ENCODE results near the gene MSANTD3. TPM values are rescaled to one million over a fixed set of nuclear protein-coding genes. Genes with fewer than 3 reads are reported as not detected.

The MSANTD3 gene
- total and polyA plus RNA-seq, 12 donors = 10.5 to 37.9 (median 18.2) TPM

GRCh38 chr9:100478192-100478591 is 51.2 kb downstream of the MSANTD3 start:
- WGBS, 4 donors = 93 to 96% (median 94%) methylated on average over 6 of the region's 6 CpGs
- intact Hi-C loops (cut with DNase I) = no loop called here
- H3K4me1 ChIP-seq (replicated peaks in 1 of 2) = peaks cover 0 to 5% of the 10 kb centered on the region in 2 donors
- no peak overlapping the region for H3K27ac ChIP-seq
- no peak overlapping the region for H3K4me3 ChIP-seq
- no peaks in the 10 kb centered on the region for H3K9me3 ChIP-seq (replicated peaks in 1 of 3)
- no peak for DNase-seq
- no peaks in the 10 kb centered on the region for H3K36me3 ChIP-seq (replicated peaks in 1 of 2)
- H3K27me3 ChIP-seq = no peaks in the 10 kb centered on the region
- TF ChIP-seq, protein P1, sequence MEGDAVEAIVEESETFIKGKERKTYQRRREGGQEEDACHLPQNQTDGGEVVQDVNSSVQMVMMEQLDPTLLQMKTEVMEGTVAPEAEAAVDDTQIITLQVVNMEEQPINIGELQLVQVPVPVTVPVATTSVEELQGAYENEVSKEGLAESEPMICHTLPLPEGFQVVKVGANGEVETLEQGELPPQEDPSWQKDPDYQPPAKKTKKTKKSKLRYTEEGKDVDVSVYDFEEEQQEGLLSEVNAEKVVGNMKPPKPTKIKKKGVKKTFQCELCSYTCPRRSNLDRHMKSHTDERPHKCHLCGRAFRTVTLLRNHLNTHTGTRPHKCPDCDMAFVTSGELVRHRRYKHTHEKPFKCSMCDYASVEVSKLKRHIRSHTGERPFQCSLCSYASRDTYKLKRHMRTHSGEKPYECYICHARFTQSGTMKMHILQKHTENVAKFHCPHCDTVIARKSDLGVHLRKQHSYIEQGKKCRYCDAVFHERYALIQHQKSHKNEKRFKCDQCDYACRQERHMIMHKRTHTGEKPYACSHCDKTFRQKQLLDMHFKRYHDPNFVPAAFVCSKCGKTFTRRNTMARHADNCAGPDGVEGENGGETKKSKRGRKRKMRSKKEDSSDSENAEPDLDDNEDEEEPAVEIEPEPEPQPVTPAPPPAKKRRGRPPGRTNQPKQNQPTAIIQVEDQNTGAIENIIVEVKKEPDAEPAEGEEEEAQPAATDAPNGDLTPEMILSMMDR (IDR thresholded peaks at IDR 0.05) = no peak
- no peak for TF ChIP-seq POLR2A (IDR thresholded peaks at IDR 0.05)

DNA sequence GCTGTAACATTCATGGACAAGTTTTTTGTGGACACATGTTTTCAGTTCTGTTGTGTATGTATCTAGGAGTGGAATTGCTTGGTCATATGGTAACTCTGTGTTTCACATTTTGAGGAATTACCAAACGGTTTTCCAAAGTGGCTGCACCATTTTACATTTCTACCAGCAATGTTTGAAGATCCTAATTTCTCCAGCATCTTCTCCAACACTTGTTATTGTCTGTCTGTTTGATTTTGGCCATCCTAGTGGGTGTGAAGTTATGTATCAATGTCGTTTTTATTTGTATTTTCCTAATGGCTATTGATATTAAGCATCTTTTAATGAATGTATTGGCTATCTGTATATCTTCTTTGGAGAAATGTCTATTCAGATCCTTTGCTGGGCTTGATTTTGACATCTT is 52.9 kb downstream of the MSANTD3 start:
- no peak for DNase-seq
- no peak overlapping the region for H3K27ac ChIP-seq
- H3K9me3 ChIP-seq (replicated peaks in 1 of 3) = no peaks in the 10 kb centered on the region
- no peak overlapping the region for H3K4me3 ChIP-seq
- no peaks in the 10 kb centered on the region for H3K36me3 ChIP-seq (replicated peaks in 1 of 2)
- no peaks in the 10 kb centered on the region for H3K4me1 ChIP-seq (replicated peaks in 1 of 2)
- intact Hi-C loops (cut with DNase I) = no loop called here
- 64 to 84% (median 70%) methylated on average over 2 of the region's 2 CpGs for WGBS, 4 donors
- H3K27me3 ChIP-seq = no peaks in the 10 kb centered on the region
- TF ChIP-seq POLR2A (IDR thresholded peaks at IDR 0.05) = no peak
- TF ChIP-seq, protein P1 (IDR thresholded peaks at IDR 0.05) = no peak

DNA sequence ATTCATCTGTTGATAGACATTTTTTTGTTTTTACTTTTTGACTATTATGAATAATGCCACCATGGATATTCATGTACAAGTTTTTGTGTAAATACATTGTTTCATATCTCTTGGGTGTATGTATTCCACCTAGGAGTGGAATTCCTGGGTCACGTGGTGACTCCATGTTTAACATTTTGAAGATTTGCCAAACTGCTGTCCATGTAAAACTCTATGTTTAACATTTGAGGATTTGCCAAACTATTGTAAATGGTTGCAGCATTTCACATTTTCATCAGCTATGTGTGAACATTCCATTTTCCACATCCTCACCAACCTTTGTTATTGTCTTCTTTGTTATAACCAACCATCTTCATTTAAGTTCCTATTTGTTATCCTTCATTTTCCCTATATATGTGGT is 58.3 kb downstream of the MSANTD3 start:
- 61 to 80% (median 71%) methylated on average over 1 of the region's 1 CpG for WGBS, 4 donors
- Histone ChIP-seq H3K9me3 (replicated peaks in 1 of 3) (no peaks in the 10 kb centered on the region), H3K4me1 (replicated peaks in 1 of 2) (no peaks in the 10 kb centered on the region), H3K27me3 (no peaks in the 10 kb centered on the region), H3K4me3 (no peak overlapping the region), H3K27ac (no peak overlapping the region), H3K36me3 (replicated peaks in 1 of 2) (no peaks in the 10 kb centered on the region)
- TF ChIP-seq, protein P1 (IDR thresholded peaks at IDR 0.05) = no peak
- no peak for TF ChIP-seq POLR2A (IDR thresholded peaks at IDR 0.05)
- intact Hi-C loops (cut with DNase I) = no loop called here
- no peak for DNase-seq

DNA sequence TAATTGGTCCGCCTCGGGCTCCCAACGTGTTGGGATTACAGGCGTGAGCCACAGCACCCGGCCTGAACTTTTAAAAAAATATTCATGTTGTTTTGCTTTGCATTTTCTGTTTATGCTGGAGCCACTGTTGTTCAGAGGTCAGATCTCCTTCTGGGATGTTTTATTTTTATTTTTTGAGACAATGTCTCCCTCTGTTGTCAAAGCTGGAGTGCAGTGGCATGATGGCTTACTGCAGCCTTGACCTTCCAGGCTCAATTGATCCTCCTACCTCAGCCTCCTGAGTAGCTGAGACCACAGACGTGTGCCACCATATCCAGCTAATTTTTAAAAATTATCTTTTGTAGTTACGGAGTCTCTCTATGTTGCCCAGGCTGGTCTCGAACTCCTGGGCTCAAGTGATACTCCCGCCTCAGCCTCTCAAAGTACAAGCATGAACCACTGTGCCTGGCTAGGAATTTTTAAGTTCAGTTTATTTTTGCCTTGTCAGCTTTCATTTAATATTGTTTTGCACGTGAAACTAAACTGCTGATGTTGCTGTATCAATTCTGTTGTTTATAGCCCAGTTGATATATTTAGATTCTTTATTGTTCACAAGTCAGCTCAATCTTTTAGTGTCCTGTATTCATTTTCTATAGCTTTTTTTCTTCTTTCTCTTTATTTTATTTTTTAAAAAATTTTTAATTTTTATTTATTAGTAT is 59.7 kb downstream of the MSANTD3 start:
- TF ChIP-seq POLR2A (IDR thresholded peaks at IDR 0.05) = no peak
- TF ChIP-seq, protein P1 (IDR thresholded peaks at IDR 0.05) = no peak
- H3K4me3 ChIP-seq = no peak overlapping the region
- no peaks in the 10 kb centered on the region for H3K9me3 ChIP-seq (replicated peaks in 1 of 3)
- no peak overlapping the region for H3K27ac ChIP-seq
- H3K27me3 ChIP-seq = no peaks in the 10 kb centered on the region
- no peaks in the 10 kb centered on the region for H3K4me1 ChIP-seq (replicated peaks in 1 of 2)
- no peak for DNase-seq
- 80 to 87% (median 83%) methylated on average over 10 of the region's 10 CpGs for WGBS, 4 donors
- intact Hi-C loops (cut with DNase I) = no loop called here
- H3K36me3 ChIP-seq (replicated peaks in 1 of 2) = no peaks in the 10 kb centered on the region
